CD4-positive, alpha-beta T cell treated with Interleukin-6 for 4 hours (primary cell): Measurements from ENCODE around the gene SGK1.
"Not testable (repeated sequence)": the region's sequence is repeated elsewhere in the genome, so short reads cannot be mapped to it uniquely, and the experiment has no call there.

Experiments used
- DNase-seq: peaks from one replicate; pipeline ENCODE4 v3.0.0-alpha.2; 2020; ENCODE audit warnings: mixed read lengths

Gene SGK1

DNA sequence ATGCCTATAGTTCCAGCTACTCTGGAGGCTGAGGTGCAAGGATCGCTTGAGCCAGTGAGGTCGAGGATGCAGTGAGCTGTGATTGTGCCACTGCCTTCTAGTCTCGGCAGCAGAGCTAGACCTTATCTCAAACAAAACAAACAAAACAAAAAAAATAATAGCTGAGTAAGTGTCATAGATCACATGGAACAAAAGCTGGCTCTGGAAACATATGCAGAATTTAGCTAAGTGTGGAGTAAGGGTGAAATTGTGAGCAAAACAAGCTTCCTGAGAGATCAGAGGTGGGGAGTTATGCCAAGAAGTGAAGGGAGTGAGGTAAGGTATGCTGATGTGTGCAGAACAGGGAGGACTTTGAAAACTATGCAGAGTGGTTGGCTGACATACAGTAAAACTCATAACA is 18.7 kb downstream of the SGK1 start:
- DNase-seq, result no peak

DNA sequence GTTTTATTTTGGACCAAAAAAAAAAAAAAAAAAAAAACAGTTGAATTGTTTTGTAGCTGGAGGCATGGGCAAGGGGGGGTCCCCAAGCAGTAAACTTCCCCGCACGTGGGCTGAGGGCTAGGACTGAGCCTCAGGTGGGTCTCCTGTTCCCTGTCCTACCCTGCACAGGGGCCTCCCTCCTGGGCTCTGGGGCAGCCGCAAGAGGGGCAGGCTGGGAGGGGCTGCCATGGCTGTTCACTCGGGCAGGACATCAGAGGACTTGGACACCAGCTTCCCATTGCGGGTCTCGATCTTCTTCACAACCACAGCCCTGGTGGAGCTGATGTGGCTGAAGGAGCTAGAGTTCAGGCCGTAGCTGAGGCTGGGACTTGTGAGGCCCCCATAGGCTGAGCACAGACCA is 21.1 kb downstream of the SGK1 start:
- no peak for DNase-seq

DNA sequence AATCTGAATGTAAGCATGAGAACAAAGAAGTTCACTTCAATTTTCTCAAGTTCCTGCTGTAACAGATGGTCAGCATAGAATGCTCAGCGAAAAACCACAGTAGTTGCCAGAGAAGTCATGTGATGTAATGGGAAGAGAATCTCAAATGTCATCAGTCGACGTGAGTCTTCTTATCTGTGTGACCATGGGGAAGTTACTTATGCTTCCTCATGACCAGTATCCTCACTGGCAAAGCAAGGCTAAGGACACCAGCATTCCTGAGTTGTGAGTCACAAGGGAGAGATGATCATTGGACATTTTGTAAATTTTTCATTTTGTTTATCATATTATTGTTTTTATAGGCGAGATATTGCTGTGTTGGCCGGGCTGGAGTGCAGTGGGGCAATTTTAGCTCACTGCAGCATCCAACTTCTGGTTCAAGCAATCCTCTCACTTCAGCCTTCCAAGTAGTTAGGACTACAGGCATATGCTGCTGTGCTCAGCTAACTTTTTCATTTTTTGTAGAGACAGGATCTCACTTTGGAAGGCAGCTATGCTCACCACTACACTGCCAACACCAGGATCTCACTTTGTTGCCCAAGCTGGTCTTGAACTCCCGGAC is 21.9 kb downstream of the SGK1 start:
- DNase-seq, result no peak

DNA sequence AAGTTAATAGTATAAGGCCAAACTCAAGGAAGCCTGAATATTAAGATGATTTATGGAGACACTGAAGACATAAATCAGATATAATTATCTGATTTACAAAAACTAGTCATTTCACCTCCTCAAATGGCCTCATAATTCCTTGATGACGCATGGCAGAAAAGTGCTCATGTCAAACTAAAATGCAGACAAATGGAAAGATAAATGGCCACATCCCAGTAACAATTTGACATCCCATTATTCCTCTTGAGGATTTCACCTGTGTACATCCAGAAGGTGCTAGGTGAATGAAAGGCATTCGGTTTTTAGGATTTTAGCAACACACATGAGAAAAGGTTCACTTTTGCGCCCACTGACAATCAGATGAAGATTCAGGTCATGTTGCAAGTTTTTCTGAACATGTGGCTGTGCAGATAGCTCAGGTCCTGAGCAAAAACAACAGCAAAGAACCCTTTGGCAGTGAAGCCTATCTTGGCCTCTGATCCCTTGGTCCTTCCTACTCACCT is 24.2 kb downstream of the SGK1 start:
- DNase-seq, result no peak

DNA sequence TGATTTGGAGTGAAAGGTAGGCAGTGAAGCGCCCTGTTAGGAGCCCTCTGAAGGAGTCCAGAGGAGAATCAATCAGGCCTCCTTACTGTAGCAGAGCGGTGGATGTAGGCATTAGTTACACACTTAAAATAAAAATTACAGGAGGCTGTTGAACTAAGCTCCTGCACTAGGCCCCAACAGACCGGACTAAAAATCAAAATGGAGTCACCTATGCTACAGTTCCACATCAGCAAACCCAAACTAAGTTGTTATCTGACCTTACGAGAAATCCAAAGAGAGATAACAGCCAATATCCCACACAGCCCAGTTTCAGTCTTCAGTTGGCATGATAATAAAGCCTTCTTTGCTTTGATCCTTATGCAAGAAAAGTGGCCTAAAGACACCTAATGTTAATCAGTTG is 26.8 kb downstream of the SGK1 start:
- no peak for DNase-seq

DNA sequence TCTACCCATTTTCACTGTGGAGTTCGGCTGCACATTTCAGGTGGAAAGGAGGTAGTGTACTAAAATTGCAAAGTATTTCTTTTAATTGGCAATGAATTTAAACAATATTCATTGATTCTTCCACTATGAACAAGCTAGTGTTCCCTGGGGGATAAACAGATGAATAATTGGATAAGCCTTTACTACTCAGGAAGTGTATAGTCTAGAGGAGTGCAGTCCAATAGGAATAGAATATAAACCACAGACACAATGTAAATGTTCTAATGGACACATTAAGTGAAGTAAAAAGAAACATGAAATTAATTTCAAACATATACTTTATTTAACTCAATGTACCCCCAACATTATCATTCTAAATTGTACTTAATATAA is 28.7 kb downstream of the SGK1 start:
- DNase-seq, result no peak

DNA sequence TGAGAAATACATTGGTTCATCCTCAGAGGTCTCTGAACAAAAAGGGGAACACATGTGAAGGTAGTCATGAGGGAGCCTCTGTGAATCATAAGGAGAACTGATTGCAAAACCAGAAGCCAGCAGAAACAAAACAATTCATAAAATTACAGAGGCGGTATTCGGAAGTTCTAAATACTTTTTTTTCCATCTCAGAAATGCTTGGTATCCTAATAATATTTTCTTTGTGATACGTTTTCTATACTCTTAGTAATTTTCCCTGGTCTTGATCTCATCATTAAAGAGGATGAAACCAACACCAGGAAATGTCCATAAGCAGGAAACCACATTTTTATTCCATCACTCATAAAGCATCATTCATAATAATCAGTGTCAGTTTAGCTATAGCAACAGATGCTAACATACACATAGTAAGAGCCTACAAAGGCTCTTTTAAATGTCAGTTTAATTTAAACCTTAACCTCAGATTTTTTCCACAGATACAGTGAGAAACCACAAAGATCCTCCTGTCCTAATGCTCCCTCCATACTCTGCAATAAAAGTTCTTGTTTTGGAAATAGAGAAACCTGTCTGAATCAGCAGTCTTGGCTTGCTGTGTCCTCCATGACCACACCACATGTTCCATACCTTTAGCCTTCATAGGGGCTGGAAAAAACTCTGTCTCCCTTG is 29.2 kb downstream of the SGK1 start:
- no peak for DNase-seq

DNA sequence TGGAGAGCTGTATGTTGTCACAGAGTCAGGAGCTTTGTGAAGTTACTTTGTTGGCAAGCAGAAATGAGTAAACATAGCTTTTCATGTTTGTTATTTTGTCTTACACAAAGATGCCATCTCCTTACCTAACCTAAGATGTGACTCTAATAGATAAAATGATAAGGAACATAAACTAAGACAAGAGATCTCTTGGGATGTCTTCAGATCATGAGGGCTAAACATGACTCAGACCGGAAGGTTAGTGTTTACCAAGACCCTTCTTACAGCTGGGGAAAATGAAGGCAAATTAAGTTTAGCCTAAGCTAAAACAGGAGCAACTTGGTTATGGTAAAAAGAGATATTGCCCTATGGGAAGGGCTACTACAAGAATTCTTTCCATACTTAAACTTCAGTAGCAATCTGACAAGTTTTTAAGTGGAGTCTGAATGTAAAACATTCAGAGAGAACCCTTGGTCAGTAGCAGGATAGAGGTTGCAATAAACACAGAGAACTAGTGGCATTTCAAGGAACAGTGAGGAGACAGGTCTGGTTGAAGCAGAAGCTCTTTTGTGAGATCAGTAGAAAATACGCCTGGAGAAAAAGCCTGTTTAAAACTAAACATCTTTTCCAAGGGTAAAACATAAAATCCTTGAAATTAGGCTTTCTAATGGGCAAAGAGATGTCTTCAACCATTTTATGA is 29.9 kb downstream of the SGK1 start:
- no peak for DNase-seq

DNA sequence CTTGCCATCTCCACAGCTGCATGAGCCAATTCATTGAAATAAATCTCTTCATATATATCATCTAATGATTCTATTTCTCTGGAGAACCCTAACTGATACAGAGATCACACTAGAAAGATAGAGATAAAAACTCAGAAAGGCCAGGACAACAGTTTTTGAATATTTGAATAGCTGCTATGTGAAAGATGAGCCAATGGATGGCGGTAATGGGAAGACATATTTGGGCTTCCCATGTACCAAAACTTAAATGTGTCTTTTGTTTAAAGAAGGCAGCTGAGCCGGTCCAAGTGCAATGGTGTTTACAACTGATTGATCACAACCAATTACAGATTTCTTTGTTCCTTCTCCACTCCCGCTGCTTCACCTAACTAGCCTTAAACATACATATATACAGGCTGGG is 35.1 kb downstream of the SGK1 start:
- no peak for DNase-seq

DNA sequence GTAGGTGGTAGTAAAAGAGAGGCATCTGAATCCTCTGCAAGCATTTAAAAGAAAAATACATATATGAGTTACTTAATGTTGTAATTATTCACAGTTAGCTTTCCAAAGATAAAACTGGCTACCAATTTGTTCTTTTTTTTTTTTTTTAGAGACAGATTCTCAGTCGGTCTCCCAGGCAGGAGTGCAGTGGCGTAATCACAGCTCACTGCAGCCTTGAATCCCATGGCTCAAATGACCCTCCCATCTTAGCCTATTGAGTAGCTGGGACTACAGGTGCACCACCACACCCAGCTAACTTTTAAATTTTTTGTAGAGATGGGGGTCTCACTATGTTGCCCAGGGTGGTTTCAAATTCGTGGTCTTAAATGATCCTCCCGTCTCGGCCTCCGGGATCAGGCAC is 36.5 kb downstream of the SGK1 start:
- DNase-seq, result no peak

DNA sequence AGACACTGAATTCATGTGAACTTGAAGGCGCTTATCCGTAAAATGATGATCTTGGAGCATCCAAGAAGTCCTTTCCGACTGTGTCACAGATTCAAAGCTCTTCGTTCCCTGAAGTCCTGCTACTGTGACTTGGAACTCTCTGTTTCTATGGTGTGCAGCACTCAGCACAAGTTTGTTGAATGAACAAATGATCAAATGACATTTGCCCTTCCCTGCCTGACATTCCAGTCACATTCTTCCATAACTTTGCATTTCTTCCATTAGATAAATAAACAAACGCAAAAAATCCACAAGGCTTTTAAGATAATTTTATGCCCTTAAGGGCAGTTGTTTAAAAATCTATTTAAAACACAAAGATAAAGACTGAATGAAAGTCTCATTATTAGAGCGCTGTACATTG is 39.9 kb downstream of the SGK1 start:
- DNase-seq, result no peak

DNA sequence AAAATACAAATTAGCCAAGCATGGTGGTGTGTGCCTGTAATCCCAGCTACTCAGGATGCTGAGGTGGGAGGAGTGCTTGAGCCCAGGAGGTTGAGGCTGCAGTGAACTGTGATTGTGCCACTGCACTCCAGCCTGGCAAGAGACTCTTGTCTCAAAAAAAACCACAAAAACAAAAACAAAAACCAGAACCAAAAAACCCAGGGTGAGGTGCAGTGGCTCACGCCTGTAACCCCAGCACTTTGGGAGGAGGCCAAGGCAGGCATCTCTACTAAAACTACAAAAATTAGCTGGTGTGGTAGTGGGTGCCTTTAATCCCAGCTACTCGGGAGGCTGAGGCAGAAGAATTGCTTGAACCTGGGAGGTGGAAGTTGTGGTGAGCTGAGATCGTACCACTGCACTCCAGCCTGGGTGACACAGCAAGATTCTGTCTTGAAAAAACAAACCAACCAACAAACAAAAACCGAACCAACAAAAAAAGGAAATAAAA is 41.0 kb downstream of the SGK1 start:
- peak; percentile 21 for DNase-seq

DNA sequence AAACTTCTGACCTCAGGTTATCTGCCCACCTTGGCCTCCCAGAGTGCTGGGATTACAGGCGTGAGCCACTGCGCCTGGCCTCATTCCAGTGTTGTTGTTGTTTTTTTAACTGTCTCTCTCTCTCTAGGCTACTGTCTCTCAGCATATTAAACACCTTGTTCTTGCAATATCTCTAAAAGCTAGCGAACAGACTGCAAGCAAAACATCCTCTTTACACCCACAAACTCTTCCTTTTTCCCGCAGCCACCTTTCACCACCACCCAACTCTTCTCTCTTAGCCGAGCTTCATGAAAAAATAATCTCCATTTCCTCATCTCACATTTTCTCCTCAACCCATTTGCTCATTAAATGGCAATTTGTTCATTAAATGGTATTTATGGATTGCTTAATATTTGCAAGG is 45.5 kb downstream of the SGK1 start:
- no peak for DNase-seq

DNA sequence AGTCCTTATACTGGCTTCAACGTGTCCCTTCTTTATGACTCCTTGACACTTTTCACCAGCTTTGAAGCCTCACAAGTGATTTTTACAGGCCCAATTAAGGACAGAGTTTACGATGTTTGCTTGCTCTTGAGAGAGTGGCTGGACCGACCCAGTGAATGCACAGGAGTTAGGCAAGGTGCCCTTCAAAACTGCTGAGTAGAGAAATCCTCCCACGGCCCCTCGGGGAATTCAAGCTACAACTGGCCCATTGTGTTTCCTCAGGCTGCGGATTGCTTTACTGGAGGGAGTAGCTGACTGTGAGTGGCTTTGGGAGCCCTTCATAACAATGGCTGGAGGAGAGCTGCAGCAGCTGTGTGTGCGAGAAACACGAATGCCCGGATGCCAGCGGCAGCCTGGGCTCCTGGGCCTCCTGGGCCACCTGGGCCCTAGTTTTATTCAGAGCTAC is 50.0 kb downstream of the SGK1 start:
- DNase-seq, result no peak

DNA sequence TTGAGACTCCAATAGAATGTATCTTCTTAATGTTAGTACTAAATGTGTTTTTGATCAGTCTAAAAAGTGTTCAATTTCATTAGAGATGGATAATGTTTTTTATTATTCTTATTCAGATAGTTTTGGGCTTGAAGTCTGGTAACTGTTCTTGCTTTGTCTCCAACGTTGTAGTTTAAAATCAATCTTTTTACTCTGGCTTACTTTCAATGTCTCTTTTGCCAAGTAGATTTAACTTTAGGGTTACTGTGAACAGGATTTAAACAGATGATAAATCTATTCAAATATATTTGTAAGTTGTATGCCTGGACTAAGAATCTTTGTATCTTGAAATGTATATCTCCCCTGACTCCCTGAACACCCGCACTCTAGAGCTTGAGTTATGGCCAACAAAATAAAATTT is 51.1 kb downstream of the SGK1 start:
- DNase-seq, result no peak

DNA sequence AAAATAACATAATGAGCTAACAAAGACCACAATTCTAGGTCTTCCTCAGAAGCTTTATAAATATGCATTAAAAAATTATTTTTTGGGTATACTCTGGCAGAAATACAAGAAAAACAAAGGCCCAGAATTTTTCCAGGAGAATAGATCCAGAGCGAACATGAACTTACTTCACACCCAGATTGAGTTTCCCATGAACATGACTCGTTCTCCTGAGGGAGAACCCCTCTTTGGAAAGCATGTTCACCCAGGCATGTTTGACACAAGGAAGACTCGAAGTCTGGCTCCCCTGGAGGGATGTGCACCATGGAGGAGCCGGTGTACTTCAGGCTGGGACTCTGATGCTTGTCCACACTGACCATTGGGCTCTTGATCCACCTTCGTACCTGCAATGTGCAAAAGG is 56.1 kb downstream of the SGK1 start:
- no peak for DNase-seq

DNA sequence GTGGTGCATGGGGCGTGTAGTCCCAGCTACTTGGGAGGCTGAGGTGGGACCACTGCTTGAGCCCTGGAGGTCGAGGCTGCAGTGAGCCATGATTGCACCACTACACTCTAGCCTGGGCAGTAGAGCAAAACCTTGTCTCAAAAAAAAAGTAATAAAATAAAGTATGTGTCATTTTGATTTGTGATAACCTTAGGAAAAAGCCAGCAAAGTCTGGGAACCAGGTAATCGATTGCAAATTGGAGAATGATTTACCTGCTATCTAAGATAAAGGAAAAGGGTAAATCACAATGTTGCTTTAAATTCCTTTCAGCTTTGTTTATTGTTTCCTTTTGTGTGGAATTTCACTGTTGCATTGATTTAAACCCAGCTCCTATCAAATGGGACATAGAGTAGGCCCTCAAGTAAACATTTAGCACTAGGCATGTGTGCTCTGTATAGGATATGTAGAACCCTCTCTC is 59.0 kb downstream of the SGK1 start:
- no peak for DNase-seq

DNA sequence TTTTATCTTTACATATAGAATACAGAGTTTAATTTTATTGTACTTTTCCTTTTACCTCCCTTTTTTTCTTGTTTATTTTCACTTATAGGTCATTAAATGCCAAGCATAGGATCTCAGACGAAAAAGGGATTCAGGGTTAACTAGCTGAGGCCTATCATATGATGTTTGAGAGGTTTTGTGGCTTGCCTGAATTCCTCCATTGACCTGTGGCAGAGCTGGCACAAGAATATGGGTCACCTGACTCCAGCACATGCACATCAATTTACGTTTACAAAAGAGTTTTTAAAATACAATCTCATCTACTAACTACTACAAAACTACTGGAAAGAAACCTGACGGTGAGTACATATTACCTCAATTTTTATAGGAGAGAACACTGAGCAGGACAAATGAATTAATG is 60.4 kb downstream of the SGK1 start:
- DNase-seq, result no peak

DNA sequence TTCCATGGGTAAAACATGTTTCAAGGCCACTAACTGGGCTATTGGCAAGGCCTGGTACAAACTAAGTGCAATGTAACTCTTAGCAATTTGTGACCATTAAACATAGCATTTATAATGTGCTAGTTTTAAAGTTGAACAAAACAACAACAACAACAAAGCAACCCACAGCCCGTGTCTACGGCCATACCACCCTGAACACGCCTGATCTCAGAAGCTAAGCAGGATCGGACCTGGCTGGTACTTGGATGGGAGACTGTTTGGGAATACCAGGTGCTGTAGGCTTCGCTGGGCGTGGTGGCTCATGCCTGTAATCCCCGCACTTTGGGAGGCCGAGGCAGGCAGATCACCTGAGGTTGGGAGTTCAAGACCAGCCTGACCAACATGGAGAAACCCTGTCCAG is 61.0 kb downstream of the SGK1 start:
- DNase-seq, result no peak

DNA sequence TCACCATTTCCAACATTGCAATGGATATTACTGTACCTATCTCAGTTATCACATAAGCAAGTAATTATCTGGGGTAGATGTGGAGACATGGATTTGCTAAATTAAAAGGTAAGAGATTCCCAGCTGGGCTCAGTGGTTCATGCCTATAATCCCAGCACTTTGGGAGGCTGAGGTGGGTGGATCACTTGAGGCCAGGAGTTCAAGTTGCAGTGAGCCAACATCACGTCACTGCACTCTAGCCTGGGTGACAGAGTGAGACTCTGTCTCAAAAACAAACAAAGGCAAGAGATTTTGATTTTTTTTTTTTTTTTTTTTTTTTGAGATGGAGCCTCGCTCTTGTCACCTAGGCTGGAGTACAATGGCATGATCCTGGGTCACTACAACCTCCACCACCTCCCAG is 62.6 kb downstream of the SGK1 start:
- not testable (repeated sequence) for DNase-seq

DNA sequence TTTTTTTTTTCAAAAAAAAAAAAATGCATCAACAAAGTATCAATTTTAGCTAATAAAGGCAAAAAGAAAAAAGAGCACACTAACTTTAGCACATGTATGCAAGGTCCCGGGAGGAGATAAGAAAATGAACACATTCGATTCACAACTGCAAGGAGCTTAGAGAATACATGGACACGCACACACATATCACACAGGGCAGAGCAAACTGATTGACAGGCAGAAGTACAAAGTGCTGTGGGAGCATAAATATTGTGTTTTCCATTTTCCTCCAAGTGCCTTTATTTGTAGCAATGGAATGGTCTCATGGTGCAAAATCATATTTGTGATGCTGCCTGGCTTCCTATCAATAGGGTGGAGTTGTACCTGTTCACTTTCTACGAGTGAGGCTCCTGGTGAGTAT is 63.8 kb downstream of the SGK1 start:
- DNase-seq, result no peak

DNA sequence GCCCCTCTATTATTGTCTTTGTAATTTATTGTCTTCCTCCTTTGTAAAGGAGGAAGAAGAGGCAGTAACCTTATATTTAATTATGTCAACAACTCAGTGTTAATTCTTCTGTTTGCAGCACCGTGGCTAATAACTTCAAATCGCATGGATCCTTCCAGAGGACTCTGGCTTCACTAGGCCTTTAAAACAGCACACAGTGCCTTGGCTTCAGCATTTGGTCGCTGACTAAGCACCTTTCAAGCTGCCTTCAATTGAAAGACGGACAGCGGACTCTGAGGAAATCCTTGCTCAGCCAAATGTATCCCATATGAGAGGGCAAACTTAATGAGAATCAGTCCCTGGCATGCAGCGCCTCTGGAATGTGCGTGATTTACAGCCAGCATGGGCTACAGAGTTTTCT is 64.2 kb downstream of the SGK1 start:
- no peak for DNase-seq

DNA sequence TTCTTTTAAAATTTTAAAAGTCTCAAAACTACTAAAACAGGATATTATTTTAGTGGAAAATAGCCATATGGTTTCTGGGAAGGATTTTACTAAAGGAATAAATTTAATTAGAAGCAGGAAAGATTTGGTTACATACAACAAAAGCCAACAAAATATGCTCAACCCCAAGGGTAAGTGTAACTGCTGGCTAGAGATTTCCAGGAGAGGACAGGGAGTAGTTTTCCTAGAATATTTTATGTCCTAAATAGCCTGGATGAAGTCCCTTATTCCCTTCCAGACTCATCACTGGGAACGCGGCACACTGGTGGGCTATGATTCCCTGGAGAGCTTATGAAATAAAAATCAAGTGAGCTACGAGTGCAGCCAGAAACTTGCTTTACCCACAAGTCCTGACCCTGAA is 66.6 kb downstream of the SGK1 start:
- DNase-seq, result no peak

DNA sequence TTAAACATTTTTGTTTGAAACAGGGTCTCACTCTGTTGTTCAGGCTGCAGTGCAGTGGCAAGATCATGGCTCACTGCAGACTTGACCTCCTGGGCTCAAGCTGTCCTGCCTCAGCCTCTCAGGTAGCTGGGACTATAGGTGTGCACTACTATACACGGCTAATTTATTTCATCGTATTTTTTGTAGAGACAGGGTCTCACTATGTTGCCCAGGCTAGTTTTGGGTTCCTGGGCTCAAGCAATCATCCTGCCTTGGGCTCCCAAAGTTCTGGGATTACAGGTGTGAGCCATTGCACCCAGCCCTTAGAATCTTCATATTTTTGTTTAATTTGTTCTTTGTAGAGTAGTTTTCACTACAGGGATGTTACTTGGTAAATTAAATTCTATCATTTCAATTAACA is 67.1 kb downstream of the SGK1 start:
- no peak for DNase-seq
